SU-DHL-6 (cell line): Measurements from ENCODE around the gene U2AF2.

Experiments
- H2AFZ ChIP-seq: fragments of 200-600 bp; sonication (generic); 2 replicates; pipeline ENCODE4 v1.6.1; 2014; ENCODE audit warnings: low read depth, mild to moderate bottlenecking, moderate library complexity, mixed read lengths, antibody characterized with exemption, low read length; ENCODE audit not compliant: severe bottlenecking
- H3F3A ChIP-seq: fragments of 200-600 bp; shearing (Covaris generic); 2 replicates; pipeline ENCODE4 v1.6.0; 2016; ENCODE audit warnings: antibody characterized with exemption, mild to moderate bottlenecking; ENCODE audit not compliant: insufficient read depth
- H3K27ac ChIP-seq: fragments of 200-600 bp; sonication (generic); 2 replicates; pipeline ENCODE4 v1.5.1; 2016; ENCODE audit warnings: low read depth, mild to moderate bottlenecking, low read length, moderate library complexity, mixed read lengths
- H3K27me3 ChIP-seq: fragments of 200-600 bp; sonication (generic), shearing (Covaris generic); 2 replicates; pipeline ENCODE4 v1.6.0; 2014; ENCODE audit warnings: mild to moderate bottlenecking, low read length
- H3K36me3 ChIP-seq: fragments of 200-600 bp; sonication (generic); 2 replicates; pipeline ENCODE4 v1.6.1; 2014; ENCODE audit warnings: mild to moderate bottlenecking, low read length, mixed read lengths
- H3K4me2 ChIP-seq: fragments of 300-600, 200-600 bp; shearing (Covaris generic), sonication (generic); 2 replicates; pipeline ENCODE4 v1.6.0; 2014; ENCODE audit warnings: low read length, low read depth, mild to moderate bottlenecking; ENCODE audit not compliant: poor library complexity, severe bottlenecking
- H3K4me3 ChIP-seq: fragments of 200-600 bp; sonication (generic); 2 replicates; pipeline ENCODE4 v1.5.1; 2014; ENCODE audit warnings: antibody characterized with exemption, low read length, mild to moderate bottlenecking, mixed read lengths; ENCODE audit not compliant: insufficient read depth, poor library complexity, severe bottlenecking
- H3K79me2 ChIP-seq: fragments of 200-600 bp; sonication (generic); 2 replicates; pipeline ENCODE4 v1.6.1; 2014; ENCODE audit warnings: mild to moderate bottlenecking, low read length, moderate library complexity; ENCODE audit not compliant: insufficient read depth
- H3K9ac ChIP-seq: fragments of 200-600 bp; sonication (generic); 2 replicates; pipeline ENCODE4 v1.7.0; 2014; ENCODE audit warnings: mild to moderate bottlenecking, low read length
- H3K9me2 ChIP-seq: fragments of 200-600 bp; sonication (generic); replicated peaks from 2 replicates; pipeline ENCODE4 v1.6.1; 2014; ENCODE audit warnings: low read length; ENCODE audit not compliant: insufficient read depth
- H3K9me3 ChIP-seq: fragments of 200-600 bp; sonication (generic); 2 replicates; pipeline ENCODE4 v1.6.1; 2014; ENCODE audit warnings: low read length, mixed read lengths; ENCODE audit not compliant: insufficient read depth
- H4K20me1 ChIP-seq: fragments of 200-600 bp; sonication (generic); 2 replicates; pipeline ENCODE4 v1.6.1; 2014; ENCODE audit warnings: low read depth, mild to moderate bottlenecking, antibody characterized with exemption, low read length, moderate library complexity, mixed read lengths
- CTCF ChIP-seq: fragments of 200-600 bp; sonication (generic); IDR thresholded peaks from one replicate; pipeline ENCODE4 v1.5.1; 2017; ENCODE audit warnings: antibody characterized with exemption, mild to moderate bottlenecking, low read length, moderate library complexity; ENCODE audit not compliant: insufficient read depth, poor library complexity, severe bottlenecking
- EZH2phosphoT487 ChIP-seq: fragments of 200-600 bp; sonication (generic), shearing (Covaris generic); conservative IDR thresholded peaks from 2 replicates; pipeline ENCODE4 v1.6.1; 2018; ENCODE audit warnings: mild to moderate bottlenecking, antibody characterized with exemption, low read length, moderate library complexity, mixed read lengths

Gene U2AF2

GRCh38 chr19:55622242-55622969 lies 32.4 kb upstream of the U2AF2 start:
- Histone ChIP-seq H3K79me2 (no peaks in the 10 kb centered on the region), H2AFZ (no peak overlapping the region), H3F3A (peaks cover 20% of the 10 kb centered on the region)

GRCh38 chr19:55623130-55623529 lies 31.7 kb upstream of the U2AF2 start:
- Histone ChIP-seq H3K9me3 (no peaks in the 10 kb centered on the region), H3K9me2 (no peaks in the 10 kb centered on the region), H3K9ac (no peak overlapping the region), H3F3A (peaks cover 20% of the 10 kb centered on the region), H3K27me3 (no peaks in the 10 kb centered on the region), H3K27ac (no peak overlapping the region), H3K4me3 (no peak overlapping the region), H3K79me2 (no peaks in the 10 kb centered on the region), H2AFZ (no peak overlapping the region), H3K4me2 (no peak overlapping the region), H3K36me3 (no peaks in the 10 kb centered on the region), H4K20me1 (no peaks in the 10 kb centered on the region)
- no peak for TF ChIP-seq CTCF
- TF ChIP-seq EZH2phosphoT487: no peak

More at GRCh38 chr19:55622242-55622969, 32.4 kb upstream of the U2AF2 start:
- H3K4me2 ChIP-seq: no peak overlapping the region
- H3K4me3 ChIP-seq: no peak overlapping the region
- no peaks in the 10 kb centered on the region for H3K36me3 ChIP-seq
- no peaks in the 10 kb centered on the region for H3K9me2 ChIP-seq
- no peaks in the 10 kb centered on the region for H3K9me3 ChIP-seq
- no peak overlapping the region for H3K27ac ChIP-seq
- no peak overlapping the region for H3K9ac ChIP-seq
- H4K20me1 ChIP-seq: no peaks in the 10 kb centered on the region
- H3K27me3 ChIP-seq: no peaks in the 10 kb centered on the region
- TF ChIP-seq CTCF (no peak), EZH2phosphoT487 (no peak)

DNA sequence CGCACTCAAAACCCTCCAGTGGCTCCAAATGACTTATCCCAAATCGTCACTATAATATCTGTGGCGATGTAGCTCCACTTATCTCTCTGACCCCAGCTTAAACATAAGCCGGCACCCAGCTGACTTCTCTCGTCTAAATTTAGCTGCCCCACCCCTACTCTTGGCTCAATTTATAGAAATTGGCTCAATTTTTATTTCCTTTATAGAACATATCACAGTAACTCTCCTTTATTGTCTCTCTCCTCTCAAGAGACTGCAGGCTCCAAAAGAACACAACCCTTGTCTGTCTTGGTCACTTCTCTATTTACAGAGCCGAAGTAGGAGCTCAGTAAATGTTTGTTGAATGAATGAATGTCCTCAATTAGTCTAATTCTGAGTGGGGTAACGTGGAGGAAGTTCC lies 31.3 kb upstream of the U2AF2 start:
- no peak overlapping the region for H2AFZ ChIP-seq
- peaks cover 20% of the 10 kb centered on the region for H3F3A ChIP-seq
- H3K9me3 ChIP-seq: no peaks in the 10 kb centered on the region
- TF ChIP-seq EZH2phosphoT487 (no peak), CTCF (no peak)
- no peaks in the 10 kb centered on the region for H3K79me2 ChIP-seq
- H4K20me1 ChIP-seq: no peaks in the 10 kb centered on the region
- H3K4me3 ChIP-seq: peak overlapping the region; percentile 47
- no peak overlapping the region for H3K9ac ChIP-seq
- no peak overlapping the region for H3K27ac ChIP-seq
- no peaks in the 10 kb centered on the region for H3K27me3 ChIP-seq
- H3K4me2 ChIP-seq: peak overlapping the region; percentile 33
- H3K9me2 ChIP-seq: no peaks in the 10 kb centered on the region
- no peaks in the 10 kb centered on the region for H3K36me3 ChIP-seq
